ENCODE measurements around the gene PADI1.

GRCh38 chr1:17195731-17196130, 9.2 kb upstream of the PADI1 start:
- TF ChIP-seq EP300 (IDR thresholded peaks at IDR 0.05; ENCODE audit: low read depth) (no peak), POLR2A (IDR thresholded peaks at IDR 0.05) (no peak)
